ENCODE measurements around the gene FBLL1.

FBLL1 gene

GRCh38 chr5:168513861-168514428 is 15.2 kb upstream of the FBLL1 start:
- Histone ChIP-seq H3K36me3 (ENCODE audit: control insufficient read depth in 1 of 2, insufficient read depth in 2 of 2, low read depth in 1 of 2, low read length in 2 of 2) (peaks cover 38 to 99% of the 10 kb centered on the region in 2 experiments), H2BK5ac (ENCODE audit: low read depth, low read length, poor library complexity, severe bottlenecking) (no peak overlapping the region), H2BK120ac (ENCODE audit: low read depth, low read length) (no peak overlapping the region), H3K9me3 (ENCODE audit: control insufficient read depth, low read length) (peaks cover 45% of the 10 kb centered on the region), H2AFZ (ENCODE audit: low read depth, low read length) (no peak overlapping the region), H3K23ac (ENCODE audit: low read length in 2 of 2) (no peak overlapping the region), H3K4me2 (ENCODE audit: low read length, poor library complexity, severe bottlenecking) (no peak overlapping the region), H2BK12ac (ENCODE audit: low read length in 2 of 2) (no peak overlapping the region), H3K9ac (ENCODE audit: low read length) (no peak overlapping the region), H3K18ac (ENCODE audit: low read depth in 1 of 2, low read length in 2 of 2) (no peak overlapping the region), H3K4ac (ENCODE audit: low read depth in 1 of 2, low read length in 2 of 2) (no peak overlapping the region), H2BK15ac (ENCODE audit: low read depth, poor library complexity, severe bottlenecking) (no peak overlapping the region), H3K27ac (ENCODE audit: low read length, poor library complexity, severe bottlenecking) (no peak overlapping the region), H3K79me1 (replicated peaks; ENCODE audit: low read length, poor library complexity, severe bottlenecking) (peaks cover 16% of the 10 kb centered on the region), H4K8ac (ENCODE audit: low read length) (no peak overlapping the region), H4K91ac (ENCODE audit: low read length) (no peak overlapping the region), H2AK5ac (ENCODE audit: low read length, severe bottlenecking) (no peak overlapping the region), H3K4me3 (ENCODE audit: insufficient read depth in 1 of 2, low read depth in 1 of 2, low read length in 2 of 2) (no peak overlapping the region), H3K27me3 (ENCODE audit: control insufficient read depth in 1 of 2, insufficient read depth in 1 of 2, low read length in 2 of 2) (no peaks in the 10 kb centered on the region), H3K4me1 (ENCODE audit: control insufficient read depth, insufficient read depth, low read depth, low read length) (no peaks in the 10 kb centered on the region), H3K14ac (ENCODE audit: low read length in 2 of 2) (no peak overlapping the region)
- DNase-seq: no peak
- no CpG with 5 or more reads among the region's 2 CpGs for WGBS

- no peak overlapping the region for H3K27ac ChIP-seq (ENCODE audit: low read length, poor library complexity, severe bottlenecking)
- no peak overlapping the region for H2AK5ac ChIP-seq (ENCODE audit: low read length, severe bottlenecking)
- H2BK5ac ChIP-seq (ENCODE audit: low read depth, low read length, poor library complexity, severe bottlenecking): no peak overlapping the region
- H3K9ac ChIP-seq (ENCODE audit: low read length): no peak overlapping the region
- H3K23ac ChIP-seq (ENCODE audit: low read length in 2 of 2): no peak overlapping the region
- H3K79me1 ChIP-seq (replicated peaks; ENCODE audit: low read length, poor library complexity, severe bottlenecking): no peaks in the 10 kb centered on the region
- H3K4me3 ChIP-seq (ENCODE audit: insufficient read depth in 1 of 2, low read depth in 1 of 2, low read length in 2 of 2): no peak overlapping the region
- no peak overlapping the region for H2BK120ac ChIP-seq (ENCODE audit: low read depth, low read length)
- no peak overlapping the region for H2AFZ ChIP-seq (ENCODE audit: low read depth, low read length)
- peaks cover 21 to 23% of the 10 kb centered on the region in 2 experiments for H3K27me3 ChIP-seq (ENCODE audit: control insufficient read depth in 1 of 2, insufficient read depth in 1 of 2, low read length in 2 of 2)
- H3K36me3 ChIP-seq (ENCODE audit: control insufficient read depth in 1 of 2, insufficient read depth in 2 of 2, low read depth in 1 of 2, low read length in 2 of 2): peaks cover 9 to 23% of the 10 kb centered on the region in 2 experiments
- no peak overlapping the region for H2BK12ac ChIP-seq (ENCODE audit: low read length in 2 of 2)
- 86% methylated on average over 1 of the region's 2 CpGs for WGBS
- H4K91ac ChIP-seq (ENCODE audit: low read length): no peak overlapping the region
- no peak overlapping the region for H2BK15ac ChIP-seq (ENCODE audit: low read depth, poor library complexity, severe bottlenecking)
- no peak for DNase-seq
- H3K4ac ChIP-seq (ENCODE audit: low read depth in 1 of 2, low read length in 2 of 2): no peak overlapping the region
- H3K18ac ChIP-seq (ENCODE audit: low read depth in 1 of 2, low read length in 2 of 2): no peak overlapping the region
- no peak overlapping the region for H3K14ac ChIP-seq (ENCODE audit: low read length in 2 of 2)
- no peak overlapping the region for H4K8ac ChIP-seq (ENCODE audit: low read length)
- H3K9me3 ChIP-seq (ENCODE audit: control insufficient read depth, low read length): peaks cover 4% of the 10 kb centered on the region
- peaks cover 10% of the 10 kb centered on the region for H3K4me1 ChIP-seq (ENCODE audit: control insufficient read depth, insufficient read depth, low read depth, low read length)
- no peak overlapping the region for H3K4me2 ChIP-seq (ENCODE audit: low read length, poor library complexity, severe bottlenecking)
These were observed 3.2 kb upstream of the FBLL1 start for GRCh38 chr5:168525856-168526255.

GRCh38 chr5:168527756-168528295 is 1.3 kb upstream of the FBLL1 start:
- no peak overlapping the region for H2AK5ac ChIP-seq (ENCODE audit: low read length, severe bottlenecking)
- H4K91ac ChIP-seq (ENCODE audit: low read length): no peak overlapping the region
- H4K8ac ChIP-seq (ENCODE audit: low read length): no peak overlapping the region
- no peaks in the 10 kb centered on the region for H3K79me1 ChIP-seq (replicated peaks; ENCODE audit: low read length, poor library complexity, severe bottlenecking)
- peaks cover 12% of the 10 kb centered on the region for H3K4me1 ChIP-seq (ENCODE audit: control insufficient read depth, insufficient read depth, low read depth, low read length)
- H3K27ac ChIP-seq (ENCODE audit: low read length, poor library complexity, severe bottlenecking): no peak overlapping the region
- no peak overlapping the region for H3K23ac ChIP-seq (ENCODE audit: low read length in 2 of 2)
- peaks cover 4% of the 10 kb centered on the region for H3K9me3 ChIP-seq (ENCODE audit: control insufficient read depth, low read length)
- H2BK15ac ChIP-seq (ENCODE audit: low read depth, poor library complexity, severe bottlenecking): no peak overlapping the region
- no peak overlapping the region for H3K4ac ChIP-seq (ENCODE audit: low read depth in 1 of 2, low read length in 2 of 2)
- no peak overlapping the region for H2BK120ac ChIP-seq (ENCODE audit: low read depth, low read length)
- H3K4me2 ChIP-seq (ENCODE audit: low read length, poor library complexity, severe bottlenecking): no peak overlapping the region
- peaks cover 37 to 41% of the 10 kb centered on the region in 2 experiments for H3K27me3 ChIP-seq (ENCODE audit: control insufficient read depth in 1 of 2, insufficient read depth in 1 of 2, low read length in 2 of 2)
- H3K14ac ChIP-seq (ENCODE audit: low read length in 2 of 2): no peak overlapping the region
- H3K36me3 ChIP-seq (ENCODE audit: control insufficient read depth in 1 of 2, insufficient read depth in 2 of 2, low read depth in 1 of 2, low read length in 2 of 2): peaks cover 6 to 7% of the 10 kb centered on the region in 2 experiments
- H2BK5ac ChIP-seq (ENCODE audit: low read depth, low read length, poor library complexity, severe bottlenecking): no peak overlapping the region
- no peak overlapping the region for H2BK12ac ChIP-seq (ENCODE audit: low read length in 2 of 2)
- H3K9ac ChIP-seq (ENCODE audit: low read length): no peak overlapping the region
- DNase-seq: no peak
- 99% methylated on average over 4 of the region's 4 CpGs for WGBS
- no peak overlapping the region for H2AFZ ChIP-seq (ENCODE audit: low read depth, low read length)
- no peak overlapping the region for H3K18ac ChIP-seq (ENCODE audit: low read depth in 1 of 2, low read length in 2 of 2)
- no peak overlapping the region for H3K4me3 ChIP-seq (ENCODE audit: insufficient read depth in 1 of 2, low read depth in 1 of 2, low read length in 2 of 2)

- Histone ChIP-seq H2BK15ac (ENCODE audit: low read depth, poor library complexity, severe bottlenecking) (no peak overlapping the region), H2BK120ac (ENCODE audit: low read depth, low read length) (no peak overlapping the region), H3K4ac (ENCODE audit: low read depth in 1 of 2, low read length in 2 of 2) (no peak overlapping the region), H3K18ac (ENCODE audit: low read depth in 1 of 2, low read length in 2 of 2) (peak overlapping the region in 1 of 2 experiments; percentile 35), H3K27ac (ENCODE audit: low read length, poor library complexity, severe bottlenecking) (no peak overlapping the region), H3K27me3 (ENCODE audit: control insufficient read depth in 1 of 2, insufficient read depth in 1 of 2, low read length in 2 of 2) (peaks cover 38 to 48% of the 10 kb centered on the region in 2 experiments), H3K23ac (ENCODE audit: low read length in 2 of 2) (peak overlapping the region in 1 of 2 experiments; percentile 97), H3K4me3 (ENCODE audit: insufficient read depth in 1 of 2, low read depth in 1 of 2, low read length in 2 of 2) (peak overlapping the region; percentile 51 to 63), H2BK12ac (ENCODE audit: low read length in 2 of 2) (no peak overlapping the region), H2AFZ (ENCODE audit: low read depth, low read length) (peak overlapping the region; percentile 64), H3K4me1 (ENCODE audit: control insufficient read depth, insufficient read depth, low read depth, low read length) (peaks cover 12% of the 10 kb centered on the region), H3K9me3 (ENCODE audit: control insufficient read depth, low read length) (peaks cover 4% of the 10 kb centered on the region), H3K79me1 (replicated peaks; ENCODE audit: low read length, poor library complexity, severe bottlenecking) (no peaks in the 10 kb centered on the region), H3K36me3 (ENCODE audit: control insufficient read depth in 1 of 2, insufficient read depth in 2 of 2, low read depth in 1 of 2, low read length in 2 of 2) (peaks cover 0 to 3% of the 10 kb centered on the region in 2 experiments), H2AK5ac (ENCODE audit: low read length, severe bottlenecking) (no peak overlapping the region), H2BK5ac (ENCODE audit: low read depth, low read length, poor library complexity, severe bottlenecking) (no peak overlapping the region), H4K8ac (ENCODE audit: low read length) (no peak overlapping the region), H4K91ac (ENCODE audit: low read length) (peak overlapping the region; percentile 47), H3K4me2 (ENCODE audit: low read length, poor library complexity, severe bottlenecking) (peak overlapping the region; percentile 73), H3K9ac (ENCODE audit: low read length) (no peak overlapping the region), H3K14ac (ENCODE audit: low read length in 2 of 2) (peak overlapping the region in 1 of 2 experiments; percentile 61)
- peak; percentile 4 for DNase-seq
- 38% methylated on average over 61 of the region's 125 CpGs for WGBS
These were observed 499 bp downstream of the FBLL1 start for GRCh38 chr5:168529374-168530234.

Data from mesenchymal stem cell (in vitro differentiated cells and primary cell).